H1 (cell line): ENCODE measurements around the gene MYOCD. TPM values are rescaled to one million over a fixed set of nuclear protein-coding genes. Genes with fewer than 3 reads are reported as not detected.

Experiments
- CTCF ChIA-PET: fragments of 300-600 bp; sonication (Branson Sonifier 250); formaldehyde crosslinking; loops from one replicate; lab custom pipeline; 2021; ENCODE audit not compliant: partially characterized antibody; lab: Charles Lee
- POLR2A ChIA-PET: fragments of 300-600 bp; sonication (Branson Sonifier 250); formaldehyde crosslinking; loops from one replicate; lab custom pipeline; 2021; ENCODE audit warnings: inconsistent platforms; ENCODE audit not compliant: partially characterized antibody; lab: Charles Lee
- DNase-seq, 2 experiments: peaks; one replicate each; pipeline versions ENCODE4 v3.0.0 to v3.0.0-alpha.2; 2010 to 2022; ENCODE audit warnings: low spot score in 2 of 2, low read depth in 1 of 2, mixed read lengths in 1 of 2
- FAIRE-seq: peaks from 2 replicates; lab custom pipeline; 2011; peaks lifted over from hg19 to GRCh38; lab: Jason Lieb, UNC
- H2AFZ ChIP-seq: 2 replicates; pipeline ENCODE4 v1.8.1; 2012; ENCODE audit warnings: low read length, inconsistent platforms
- H2AK5ac ChIP-seq: 2 replicates; pipeline ENCODE4 v1.6.1; 2013; ENCODE audit warnings: low read depth, low read length
- H2BK120ac ChIP-seq: replicated peaks from 2 replicates; pipeline ENCODE3; 2013; ENCODE audit warnings: low read depth, low read length, inconsistent platforms
- H2BK12ac ChIP-seq: 2 replicates; pipeline ENCODE4 v1.6.1; 2013; ENCODE audit warnings: low read depth, low read length
- H2BK15ac ChIP-seq: 2 replicates; pipeline ENCODE4 v1.6.1; 2013; ENCODE audit warnings: low read length
- H2BK20ac ChIP-seq: 2 replicates; pipeline ENCODE4 v1.6.1; 2013; ENCODE audit warnings: low read length
- H2BK5ac ChIP-seq: 2 replicates; pipeline ENCODE4 v1.6.1; 2013; ENCODE audit warnings: low read depth, low read length
- H3K14ac ChIP-seq: 2 replicates; pipeline ENCODE4 v1.6.1; 2013; ENCODE audit warnings: inconsistent platforms; ENCODE audit not compliant: insufficient read length
- H3K18ac ChIP-seq: 2 replicates; pipeline ENCODE4 v1.6.1; 2013; ENCODE audit warnings: low read length; ENCODE audit errors: extremely low read depth
- H3K23ac ChIP-seq: 2 replicates; pipeline ENCODE4 v1.6.1; 2013; ENCODE audit warnings: inconsistent platforms; ENCODE audit not compliant: insufficient read length
- H3K23me2 ChIP-seq: 2 replicates; pipeline ENCODE4 v1.6.1; 2013; ENCODE audit warnings: low read depth, low read length
- H3K27ac ChIP-seq: 2 replicates; pipeline ENCODE4 v1.6.1; 2011; ENCODE audit warnings: low read depth, low read length, inconsistent platforms
- H3K27me3 ChIP-seq, 4 experiments: replicated peaks in 1 of 4; 1 replicate in 1 of 4; 2 replicates in 3 of 4; pipeline versions ENCODE4 v1.6.1 to v1.8.1; 2011 to 2013; ENCODE audit warnings: low read length in 3 of 4, mild to moderate bottlenecking in 3 of 4, inconsistent platforms in 2 of 4, mixed read lengths in 2 of 4, moderate library complexity in 1 of 4; ENCODE audit not compliant: control insufficient read depth in 3 of 4, insufficient read depth in 3 of 4; ENCODE audit errors: extremely low read depth in 1 of 4
- H3K36me3 ChIP-seq, 4 experiments: 2 replicates each; pipeline versions ENCODE4 v1.6.1 to v1.8.1; 2011 to 2013; ENCODE audit warnings: mild to moderate bottlenecking in 4 of 4, low read length in 3 of 4, moderate library complexity in 2 of 4, control low read depth in 1 of 4, inconsistent platforms in 1 of 4; ENCODE audit not compliant: insufficient read depth in 4 of 4, control insufficient read depth in 2 of 4
- H3K4ac ChIP-seq: replicated peaks from 2 replicates; pipeline ENCODE3; 2013; ENCODE audit warnings: low read length, low read depth, mixed read lengths, inconsistent platforms; ENCODE audit not compliant: insufficient read length
- H3K4me1 ChIP-seq, 4 experiments: replicated peaks in 1 of 4; 1 replicate in 1 of 4; 2 replicates in 3 of 4; pipeline versions ENCODE4 v1.6.1 to v1.8.1; 2011 to 2013; ENCODE audit warnings: low read length in 3 of 4, inconsistent platforms in 2 of 4, mixed read lengths in 1 of 4; ENCODE audit not compliant: insufficient read depth in 4 of 4, control insufficient read depth in 3 of 4
- H3K4me2 ChIP-seq, 2 experiments: 2 replicates each; pipeline versions ENCODE4 v1.6.1 to v1.8.1; 2011 to 2013; ENCODE audit warnings: low read depth in 2 of 2, low read length in 2 of 2, control low read depth in 1 of 2, inconsistent platforms in 1 of 2, mild to moderate bottlenecking in 1 of 2; ENCODE audit not compliant: insufficient read depth in 1 of 2
- H3K4me3 ChIP-seq, 4 experiments: fragments of 200-600, 300-600 bp in 1 of 4; sonication (generic), shearing (Covaris generic), sonication (Bioruptor Twin) in 1 of 4; 2 replicates each; pipeline versions ENCODE4 v1.5.1 to v1.8.1; 2011 to 2016; ENCODE audit warnings: low read length in 4 of 4, low read depth in 3 of 4, control low read depth in 2 of 4, inconsistent platforms in 2 of 4, mild to moderate bottlenecking in 2 of 4, mixed read lengths in 1 of 4, moderate library complexity in 1 of 4; ENCODE audit not compliant: insufficient read depth in 2 of 4; ENCODE audit errors: extremely low read depth in 1 of 4
- H3K56ac ChIP-seq: replicated peaks from 2 replicates; pipeline ENCODE3; 2013; ENCODE audit warnings: low read depth, mild to moderate bottlenecking, mixed read lengths, low read length, inconsistent platforms; ENCODE audit not compliant: insufficient read length
- H3K79me1 ChIP-seq: 2 replicates; pipeline ENCODE4 v1.6.1; 2013; ENCODE audit warnings: low read depth, low read length, control low read depth
- H3K79me2 ChIP-seq, 2 experiments: 2 replicates each; pipeline versions ENCODE4 v1.6.1 to v1.8.1; 2012 to 2013; ENCODE audit warnings: low read length in 2 of 2, mild to moderate bottlenecking in 2 of 2, inconsistent platforms in 1 of 2; ENCODE audit not compliant: insufficient read depth in 2 of 2, control insufficient read depth in 1 of 2
- H3K9ac ChIP-seq, 4 experiments: replicated peaks in 1 of 4; 1 replicate in 1 of 4; 2 replicates in 3 of 4; pipeline versions ENCODE4 v1.6.1 to v1.8.1; 2011 to 2013; ENCODE audit warnings: low read depth in 3 of 4, low read length in 3 of 4, control low read depth in 2 of 4, mild to moderate bottlenecking in 2 of 4, moderate library complexity in 2 of 4, inconsistent platforms in 1 of 4; ENCODE audit errors: extremely low read depth in 1 of 4
- H3K9me3 ChIP-seq, 2 experiments: 2 replicates each; pipeline versions ENCODE4 v1.6.1 to v1.8.1; 2012 to 2013; ENCODE audit warnings: mild to moderate bottlenecking in 2 of 2, moderate library complexity in 2 of 2, control low read depth in 1 of 2, inconsistent platforms in 1 of 2, low read depth in 1 of 2, low read length in 1 of 2, mixed read lengths in 1 of 2; ENCODE audit not compliant: insufficient read depth in 2 of 2
- H4K20me1 ChIP-seq, 2 experiments: replicated peaks in 1 of 2; 2 replicates each; pipeline versions ENCODE3 to v1.8.1; 2011 to 2013; ENCODE audit warnings: inconsistent platforms in 2 of 2, low read length in 2 of 2, mild to moderate bottlenecking in 1 of 2; ENCODE audit not compliant: insufficient read depth in 2 of 2, control insufficient read depth in 1 of 2
- H4K5ac ChIP-seq: 2 replicates; pipeline ENCODE4 v1.6.1; 2013; ENCODE audit warnings: low read length, low read depth, mixed read lengths, inconsistent platforms; ENCODE audit not compliant: insufficient read length
- H4K8ac ChIP-seq: 2 replicates; pipeline ENCODE4 v1.8.0; 2013; ENCODE audit warnings: mild to moderate bottlenecking, moderate library complexity, low read length, inconsistent platforms; ENCODE audit not compliant: insufficient read depth; ENCODE audit errors: extremely low read depth
- H4K91ac ChIP-seq: replicated peaks from 2 replicates; pipeline ENCODE3; 2013; ENCODE audit warnings: low read length, mixed read lengths, inconsistent platforms; ENCODE audit not compliant: insufficient read length
- EGR1 ChIP-seq: IDR thresholded peaks from 2 replicates; pipeline ENCODE4 v1.6.1; 2011; ENCODE audit warnings: low read depth, low read length, borderline replicate concordance
- RNF2 ChIP-seq: fragments of 200-900, 300-1000 bp; sonication (generic); IDR thresholded peaks from 2 replicates; pipeline ENCODE4 v1.7.1; 2016; ENCODE audit warnings: borderline replicate concordance, low read depth, mild to moderate bottlenecking, antibody characterized with exemption, low read length; ENCODE audit not compliant: poor library complexity, severe bottlenecking; ENCODE audit errors: missing control alignments
- SIN3A ChIP-seq, 2 experiments: IDR thresholded peaks in 1 of 2; conservative IDR thresholded peaks in 1 of 2; 2 replicates each; pipeline ENCODE4 v1.6.1; 2011 to 2012; ENCODE audit warnings: low read length in 2 of 2, improper control_type of control experiment in 1 of 2, low read depth in 1 of 2, mild to moderate bottlenecking in 1 of 2
- TBP ChIP-seq: IDR thresholded peaks from 2 replicates; pipeline ENCODE4 v1.6.1; 2011; ENCODE audit warnings: low read depth, low read length, improper control_type of control experiment
- WGBS, 2 experiments: shearing (Covaris generic) in 1 of 2; methylation state at CpG; one replicate each; pipeline versions ENCODE4 v1.1.6 to v1.1.7; 2013 to 2015; ENCODE audit warnings: low lambda C conversion rate in 2 of 2, mixed read lengths in 2 of 2, inconsistent platforms in 1 of 2, low coverage in 1 of 2, missing lambda C conversion rate in 1 of 2; ENCODE audit not compliant: insufficient replicate concordance in 2 of 2, insufficient coverage in 1 of 2, insufficient read length in 1 of 2; ENCODE audit errors: extremely low coverage in 1 of 2, missing lambda C conversion rate in 1 of 2; 5-methylcytosine and 5-hydroxymethylcytosine counted together
- polyA plus RNA-seq, 7 experiments: library from polyadenylated mRNA; depleted of rRNA in 3 of 7; stranded (reverse) in 5 of 7; unstranded in 2 of 7; fragments of >200 nt in 5 of 7; fragments of 200-250 nt in 2 of 7; gene quantifications; 1 replicate in 5 of 7; 2 replicates in 1 of 7; 4 replicates in 1 of 7; pipeline versions ENCODE4 v1.2.1 to v1.2.3, GENCODE V29; 2011 to 2013; ENCODE audit warnings: missing spikeins in 2 of 7, mixed read lengths in 2 of 7
- total RNA-seq: library from RNA; stranded (reverse); fragmentation: NEBNext Ultra II Directional; extraction: Animal tissue kit (Norgen Biotek cat#: 25700); gene quantifications from 2 replicates; pipeline ENCODE4 v1.2.1, GENCODE V29; 2021

MYOCD gene
- total and polyA plus RNA-seq, 2 of the 8 experiments (the other 6 are each of a cell fraction or from before 2014, with no cell fraction given), result 0.30 to 4.9 TPM

DNA sequence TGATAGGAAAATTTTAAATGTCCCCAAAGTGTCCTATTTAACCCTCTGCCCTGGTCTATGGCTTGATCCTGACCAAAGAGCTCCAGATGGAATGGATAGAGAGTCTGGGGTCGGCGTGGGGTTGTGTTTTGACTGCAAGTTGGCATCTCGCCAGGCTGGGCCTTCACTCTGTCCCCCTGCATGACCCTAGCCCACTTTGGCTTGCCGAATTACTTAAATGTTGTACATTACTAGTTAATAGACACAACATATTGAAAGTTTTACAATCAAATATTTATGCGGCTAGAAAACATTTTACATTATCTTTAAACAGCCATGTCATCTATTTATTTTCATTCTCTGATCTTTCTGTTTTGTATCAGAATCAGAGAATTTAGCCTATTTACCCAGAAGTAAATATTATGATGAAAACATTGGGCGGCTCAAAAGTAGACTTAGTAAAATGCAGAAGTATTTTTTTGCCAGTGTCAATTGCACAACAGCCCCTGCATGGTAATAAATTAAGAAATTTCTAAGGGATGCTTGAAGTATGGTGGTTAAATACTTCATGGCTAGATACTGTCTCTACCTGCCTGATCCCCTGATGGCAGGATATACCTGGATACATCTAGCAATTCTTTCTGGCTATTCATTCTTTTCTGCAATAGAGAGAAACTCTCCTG is 18.8 kb upstream of the MYOCD start:
- no peaks in the 10 kb centered on the region for H3K23me2 ChIP-seq
- TF ChIP-seq TBP, result no peak
- TF ChIP-seq EGR1, result no peak
- no peak for TF ChIP-seq RNF2
- TF ChIP-seq SIN3A (conservative IDR thresholded peaks at IDR 0.05 in 1 of 2, IDR thresholded peaks at IDR 0.05 in 1 of 2; ENCODE audit: low read depth in 1 of 2, low read length in 2 of 2), result no peak
- no peak overlapping the region for H4K91ac ChIP-seq
- no peak overlapping the region for H3K23ac ChIP-seq
- no peak overlapping the region for H3K18ac ChIP-seq
- H3K4me1 ChIP-seq, result 0 out of 7 replicates have a peak, but pooled peaks cover 0 to 2% (median 0%) of the 10 kb centered on the region in 4 experiments
- WGBS, 2 experiments, result 95% methylated on average over 6 of the region's 6 CpGs; no CpG with 5 or more reads in 1 of the 2 experiments
- H3K36me3 ChIP-seq, result no peaks in the 10 kb centered on the region
- no peak overlapping the region for H3K9ac ChIP-seq
- no peak overlapping the region for H3K4me3 ChIP-seq
- no peak overlapping the region for H3K27ac ChIP-seq
- no peak overlapping the region for H2BK5ac ChIP-seq
- no peaks in the 10 kb centered on the region for H3K79me2 ChIP-seq
- no peak overlapping the region for H3K4ac ChIP-seq
- POLR2A ChIA-PET, result no interaction called here
- H2BK15ac ChIP-seq, result no peak overlapping the region
- H3K56ac ChIP-seq, result no peak overlapping the region
- DNase-seq (no peak), FAIRE-seq (no peak)
- no peaks in the 10 kb centered on the region for H3K27me3 ChIP-seq
- no peak overlapping the region for H3K14ac ChIP-seq
- H4K5ac ChIP-seq, result no peak overlapping the region
- no peak overlapping the region for H2AK5ac ChIP-seq
- no peak overlapping the region for H4K8ac ChIP-seq
- no peak overlapping the region for H2BK12ac ChIP-seq
- H2BK20ac ChIP-seq, result no peak overlapping the region
- H4K20me1 ChIP-seq, result no peaks in the 10 kb centered on the region
- no peaks in the 10 kb centered on the region for H3K79me1 ChIP-seq
- H2BK120ac ChIP-seq, result no peak overlapping the region
- no peak overlapping the region for H2AFZ ChIP-seq
- peaks cover 3 to 4% of the 10 kb centered on the region in 2 experiments; a peak in 2 of 4 replicates for H3K9me3 ChIP-seq
- CTCF ChIA-PET, result interaction anchor here (0.5 kb wide), 1 partner anchor 67 kb away, joined by 3 read pairs; no protein-coding TSS in a partner anchor
- H3K4me2 ChIP-seq, result no peak overlapping the region
